ENCODE data around the gene BDKRB1. TPM values are rescaled to one million over a fixed set of nuclear protein-coding genes. Genes with fewer than 3 reads are reported as not detected.
A peak's percentile ranks its signal among the peaks of the same experiment; 100 is the strongest.

BDKRB1 gene
- total and polyA plus RNA-seq, 2 donors from 2014 or later: 1.2 to 1.5 TPM

DNA sequence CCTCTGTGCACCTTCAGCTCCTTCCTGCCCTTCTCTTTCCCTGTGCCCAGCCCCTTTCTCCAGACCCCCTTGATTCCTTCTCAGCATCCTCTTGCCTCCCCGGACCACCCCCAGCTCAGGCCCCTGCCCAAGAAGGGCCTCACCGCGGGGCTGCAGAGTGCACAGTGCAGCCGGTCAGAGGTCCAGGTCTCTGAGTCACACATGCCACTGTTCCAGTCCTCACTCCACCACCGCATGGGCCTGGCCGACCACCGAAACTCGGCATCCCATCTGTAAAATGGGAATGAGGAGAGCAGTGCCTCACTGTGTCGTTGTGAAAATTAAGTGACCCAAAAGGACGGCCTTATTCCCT is 13.3 kb downstream of the BDKRB1 start:
- intact Hi-C loops (cut with DNase I): no loop called here
- Histone ChIP-seq H3K27ac (ENCODE audit: low read depth in 2 of 2, low read length in 2 of 2) (peak overlapping the region in 1 of 2 donors; percentile 57), H3K27me3 (ENCODE audit: control insufficient read depth, insufficient read depth, low read length) (no peaks in the 10 kb centered on the region), H3K4me1 (ENCODE audit: control insufficient read depth in 2 of 3, insufficient read depth in 2 of 3, low read depth in 1 of 3, low read length in 3 of 3) (peaks cover 0 to 2% (median 0%) of the 10 kb centered on the region in 3 donors), H3K9ac (ENCODE audit: low read length in 3 of 3) (no peak overlapping the region), H3K36me3 (ENCODE audit: control insufficient read depth in 2 of 3, insufficient read depth in 3 of 3, low read length in 3 of 3) (no peaks in the 10 kb centered on the region), H3K9me3 (ENCODE audit: control insufficient read depth in 2 of 3, insufficient read depth in 1 of 3, low read length in 3 of 3) (no peaks in the 10 kb centered on the region), H3K4me3 (ENCODE audit: low read length in 3 of 3) (no peak overlapping the region)
- TF ChIP-seq, protein P1, sequence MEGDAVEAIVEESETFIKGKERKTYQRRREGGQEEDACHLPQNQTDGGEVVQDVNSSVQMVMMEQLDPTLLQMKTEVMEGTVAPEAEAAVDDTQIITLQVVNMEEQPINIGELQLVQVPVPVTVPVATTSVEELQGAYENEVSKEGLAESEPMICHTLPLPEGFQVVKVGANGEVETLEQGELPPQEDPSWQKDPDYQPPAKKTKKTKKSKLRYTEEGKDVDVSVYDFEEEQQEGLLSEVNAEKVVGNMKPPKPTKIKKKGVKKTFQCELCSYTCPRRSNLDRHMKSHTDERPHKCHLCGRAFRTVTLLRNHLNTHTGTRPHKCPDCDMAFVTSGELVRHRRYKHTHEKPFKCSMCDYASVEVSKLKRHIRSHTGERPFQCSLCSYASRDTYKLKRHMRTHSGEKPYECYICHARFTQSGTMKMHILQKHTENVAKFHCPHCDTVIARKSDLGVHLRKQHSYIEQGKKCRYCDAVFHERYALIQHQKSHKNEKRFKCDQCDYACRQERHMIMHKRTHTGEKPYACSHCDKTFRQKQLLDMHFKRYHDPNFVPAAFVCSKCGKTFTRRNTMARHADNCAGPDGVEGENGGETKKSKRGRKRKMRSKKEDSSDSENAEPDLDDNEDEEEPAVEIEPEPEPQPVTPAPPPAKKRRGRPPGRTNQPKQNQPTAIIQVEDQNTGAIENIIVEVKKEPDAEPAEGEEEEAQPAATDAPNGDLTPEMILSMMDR (IDR thresholded peaks at IDR 0.05; ENCODE audit: borderline replicate concordance, extremely low read depth, insufficient read depth): no peak
- no peak for DNase-seq
- FAIRE-seq: no peak

GRCh38 chr14:96270565-96271420 is 14.8 kb downstream of the BDKRB1 start:
- H3K27ac ChIP-seq (ENCODE audit: low read depth in 2 of 2, low read length in 2 of 2): no peak overlapping the region
- intact Hi-C loops (cut with DNase I): no loop called here
- H3K4me3 ChIP-seq (ENCODE audit: low read length in 3 of 3): no peak overlapping the region

DNA sequence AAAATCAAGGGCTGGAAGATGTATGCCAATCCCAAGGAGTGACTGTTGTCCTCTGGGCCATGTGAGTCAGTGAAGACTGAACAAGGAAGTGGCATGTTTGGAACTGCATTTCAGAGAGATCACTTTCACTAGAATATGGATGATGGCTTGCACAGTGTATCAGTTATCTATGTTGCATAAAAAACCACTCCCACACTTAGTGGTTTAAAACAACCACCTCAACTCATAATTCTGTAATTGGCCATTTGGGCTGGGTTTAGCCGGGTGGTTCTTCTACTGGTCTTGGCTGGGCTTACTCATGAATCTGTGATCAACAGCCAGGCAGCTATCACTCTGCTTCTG is 15.4 kb downstream of the BDKRB1 start:
- H3K36me3 ChIP-seq (ENCODE audit: control insufficient read depth in 2 of 3, insufficient read depth in 3 of 3, low read length in 3 of 3): no peaks in the 10 kb centered on the region
- H3K9ac ChIP-seq (ENCODE audit: low read length in 3 of 3): no peak overlapping the region
- no peak overlapping the region for H3K4me3 ChIP-seq (ENCODE audit: low read length in 3 of 3)
- peaks cover 0 to 2% (median 0%) of the 10 kb centered on the region in 3 donors for H3K4me1 ChIP-seq (ENCODE audit: control insufficient read depth in 2 of 3, insufficient read depth in 2 of 3, low read depth in 1 of 3, low read length in 3 of 3)
- H3K27ac ChIP-seq (ENCODE audit: low read depth in 2 of 2, low read length in 2 of 2): no peak overlapping the region
- no peaks in the 10 kb centered on the region for H3K9me3 ChIP-seq (ENCODE audit: control insufficient read depth in 2 of 3, insufficient read depth in 1 of 3, low read length in 3 of 3)
- intact Hi-C loops (cut with DNase I): no loop called here
- FAIRE-seq (no peak), DNase-seq (no peak)
- TF ChIP-seq, protein P1 (IDR thresholded peaks at IDR 0.05; ENCODE audit: borderline replicate concordance, extremely low read depth, insufficient read depth): no peak
- no peaks in the 10 kb centered on the region for H3K27me3 ChIP-seq (ENCODE audit: control insufficient read depth, insufficient read depth, low read length)

More at GRCh38 chr14:96270565-96271420, 14.8 kb downstream of the BDKRB1 start:
- Histone ChIP-seq H3K4me1 (ENCODE audit: control insufficient read depth in 2 of 3, insufficient read depth in 2 of 3, low read depth in 1 of 3, low read length in 3 of 3) (peaks cover 0 to 2% (median 0%) of the 10 kb centered on the region in 3 donors), H3K9me3 (ENCODE audit: control insufficient read depth in 2 of 3, insufficient read depth in 1 of 3, low read length in 3 of 3) (no peaks in the 10 kb centered on the region), H3K27me3 (ENCODE audit: control insufficient read depth, insufficient read depth, low read length) (no peaks in the 10 kb centered on the region), H3K9ac (ENCODE audit: low read length in 3 of 3) (no peak overlapping the region), H3K36me3 (ENCODE audit: control insufficient read depth in 2 of 3, insufficient read depth in 3 of 3, low read length in 3 of 3) (no peaks in the 10 kb centered on the region)
- TF ChIP-seq, protein P1 (IDR thresholded peaks at IDR 0.05; ENCODE audit: borderline replicate concordance, extremely low read depth, insufficient read depth): no peak
- no peak for FAIRE-seq
- no peak for DNase-seq
